DMS114 treated with DMSO at 0.1 percent for 48 hours (cell line): ENCODE measurements around the gene RCL1.
A peak's percentile ranks its signal among the peaks of the same experiment; 100 is the strongest.
"Not testable (repeated sequence)": the region's sequence is repeated elsewhere in the genome, so short reads cannot be mapped to it uniquely, and the experiment has no call there.

Experiments
- DNase-seq: peaks from one replicate; lab custom pipeline; 2025; ENCODE audit not compliant: unreplicated experiment; lab: John Stamatoyannopoulos, UW

RCL1 gene, protein sequence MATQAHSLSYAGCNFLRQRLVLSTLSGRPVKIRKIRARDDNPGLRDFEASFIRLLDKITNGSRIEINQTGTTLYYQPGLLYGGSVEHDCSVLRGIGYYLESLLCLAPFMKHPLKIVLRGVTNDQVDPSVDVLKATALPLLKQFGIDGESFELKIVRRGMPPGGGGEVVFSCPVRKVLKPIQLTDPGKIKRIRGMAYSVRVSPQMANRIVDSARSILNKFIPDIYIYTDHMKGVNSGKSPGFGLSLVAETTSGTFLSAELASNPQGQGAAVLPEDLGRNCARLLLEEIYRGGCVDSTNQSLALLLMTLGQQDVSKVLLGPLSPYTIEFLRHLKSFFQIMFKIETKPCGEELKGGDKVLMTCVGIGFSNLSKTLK

GRCh38 chr9:4792572-4793458, at the start of gene RCL1:
RCL1 (plus strand) TSS chr9:4792944; CDS start chr9:4793092, 148 bp downstream.
- peak; percentile 83 for DNase-seq

DNA sequence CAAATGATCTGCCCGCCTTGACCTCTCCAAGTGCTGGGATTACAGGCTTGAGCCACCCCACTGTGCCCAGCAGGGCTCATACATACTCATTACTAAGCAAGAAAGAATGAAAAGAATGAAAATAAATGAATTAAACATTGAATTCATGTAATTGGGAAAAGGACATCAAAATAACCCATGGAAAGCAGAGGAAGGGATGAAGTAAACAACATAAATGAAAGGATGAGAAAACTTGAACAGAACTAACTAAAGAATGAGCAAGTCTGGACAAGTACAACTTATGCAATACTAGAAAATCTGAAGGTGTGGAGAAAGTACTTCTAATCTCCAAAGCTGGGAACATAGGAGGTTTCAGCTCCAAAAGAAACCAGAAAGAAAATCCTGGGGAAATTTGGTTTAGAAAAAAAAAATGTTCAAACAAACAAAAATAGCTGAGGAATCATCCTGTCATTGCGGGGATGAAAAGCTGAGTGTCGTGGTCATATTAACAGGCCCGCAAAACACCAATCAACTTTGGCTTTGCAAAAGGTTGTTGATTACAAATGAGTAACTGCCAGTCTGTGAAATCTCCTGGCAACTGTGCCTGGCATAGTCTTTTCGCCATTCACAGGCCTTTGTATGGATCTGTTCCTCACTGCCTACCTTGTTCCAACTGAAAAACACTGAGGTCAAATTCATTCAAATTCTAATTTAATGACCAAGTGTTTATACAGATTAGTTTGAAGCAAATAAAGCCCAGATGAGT, 49.4 kb upstream of the RCL1 start:
- DNase-seq: no peak

- no peak for DNase-seq
Measured at GRCh38 chr9:4746278-4747030, 46.3 kb upstream of the RCL1 start.

- no peak for DNase-seq
Measured at GRCh38 chr9:4748612-4749011, 44.1 kb upstream of the RCL1 start.

DNA sequence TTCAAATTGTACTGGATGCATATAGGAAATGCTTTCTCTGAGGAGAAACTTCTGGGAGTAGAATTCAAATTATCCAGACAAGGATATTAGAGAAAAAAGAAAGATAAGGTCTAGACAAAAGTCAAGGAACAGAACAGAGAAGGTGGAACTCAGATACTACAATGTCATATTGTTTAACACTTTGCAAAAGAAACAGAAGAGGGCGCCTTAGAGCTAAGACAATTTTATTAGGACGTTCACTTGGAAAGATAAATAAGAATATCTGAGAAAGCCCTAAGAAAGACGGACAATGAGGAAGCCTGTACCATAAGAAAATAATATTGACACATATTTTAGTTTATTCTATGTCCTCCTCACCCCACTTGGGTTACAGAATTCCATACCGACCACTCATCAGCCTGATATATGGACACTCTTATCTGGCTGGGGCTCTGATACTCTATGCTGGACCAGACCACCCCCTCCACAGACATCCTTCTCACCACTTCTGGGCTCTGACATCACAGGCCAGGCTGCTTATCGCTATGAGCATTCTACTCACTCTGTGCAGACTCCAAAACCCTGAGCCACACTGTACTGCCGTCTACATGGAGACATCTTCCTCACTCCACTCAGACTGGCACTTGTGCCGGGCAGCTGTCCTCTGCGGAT, 42.6 kb upstream of the RCL1 start:
- DNase-seq: peak; percentile 2

DNA sequence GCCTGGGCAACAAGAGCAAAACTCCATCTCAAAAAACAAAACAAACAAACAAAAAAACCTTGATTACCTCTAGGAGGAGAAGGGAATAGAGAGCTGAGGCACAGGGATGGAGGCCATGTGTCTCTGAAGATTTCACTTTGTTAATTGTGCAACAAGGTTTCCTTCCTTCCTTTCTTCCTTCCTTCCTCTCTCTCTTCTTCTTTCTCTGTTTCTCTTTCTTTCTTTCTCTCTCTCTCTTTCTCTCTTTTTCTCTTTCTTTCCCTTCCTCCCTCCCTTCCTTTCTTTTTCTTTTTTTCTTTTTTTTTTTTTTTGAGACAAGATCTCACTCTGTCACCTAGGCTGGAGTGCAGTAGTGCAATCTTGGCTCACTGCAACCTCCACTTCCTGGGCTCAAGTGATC, 38.2 kb upstream of the RCL1 start:
- not testable (repeated sequence) for DNase-seq

- DNase-seq: no peak
Measured at GRCh38 chr9:4755026-4755609, 37.6 kb upstream of the RCL1 start.

- no peak for DNase-seq
Measured at GRCh38 chr9:4756420-4756819, 36.3 kb upstream of the RCL1 start.

DNA sequence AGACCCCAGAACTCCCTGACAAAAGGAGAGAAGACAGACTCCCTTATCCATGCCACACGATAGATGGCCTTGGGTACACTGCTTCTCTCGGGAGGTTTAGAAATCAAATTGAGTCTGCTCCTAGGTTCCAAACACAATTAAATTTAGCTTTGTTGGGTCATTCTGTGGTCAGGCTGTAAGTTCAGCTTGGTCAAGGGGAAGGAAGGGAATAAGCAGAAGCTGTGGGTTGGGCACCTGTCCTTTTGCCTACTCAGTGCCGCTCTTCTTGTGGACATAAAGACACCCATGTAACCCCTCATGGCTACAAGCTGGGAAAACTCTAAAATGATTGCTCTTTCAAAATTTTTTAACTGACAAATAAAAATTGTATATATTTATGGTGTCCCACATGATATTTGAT, 32.6 kb upstream of the RCL1 start:
- DNase-seq: no peak

DNA sequence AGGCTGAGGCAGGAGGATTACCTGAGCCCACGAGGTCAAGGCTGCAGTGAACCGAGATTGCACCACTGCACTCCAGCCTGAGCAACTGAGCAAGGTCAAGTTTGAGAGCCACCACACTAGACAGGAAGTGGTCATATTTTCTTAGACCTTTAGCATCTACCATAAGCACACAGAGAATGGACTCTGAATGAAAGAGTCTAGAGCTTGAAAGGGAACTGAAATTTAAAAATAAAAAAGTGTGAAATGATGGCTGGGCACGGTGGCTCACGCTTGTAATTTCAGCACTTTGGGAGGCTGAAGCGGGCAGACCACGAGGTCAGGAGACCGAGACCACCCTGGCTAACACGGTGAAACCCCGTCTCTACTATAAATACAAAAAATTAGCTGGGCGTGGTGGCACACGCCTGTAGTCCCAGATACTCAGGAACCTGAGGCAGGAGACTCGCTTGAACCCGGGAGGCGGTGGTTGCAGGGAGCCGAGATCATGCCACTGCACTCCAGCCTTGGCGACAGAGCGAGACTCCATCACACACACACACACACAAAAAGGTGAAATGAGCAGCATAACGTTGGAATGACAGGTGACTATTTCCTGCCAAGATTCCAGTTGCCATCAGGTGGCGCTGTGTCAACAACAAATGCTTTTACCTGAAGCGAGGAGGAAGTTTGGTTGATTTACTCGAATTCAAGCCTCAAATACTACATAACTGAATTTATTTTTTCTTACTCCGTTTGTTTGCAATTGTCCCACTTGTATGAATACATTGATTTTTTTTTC, 30.4 kb upstream of the RCL1 start:
- peak; percentile 28 for DNase-seq

DNA sequence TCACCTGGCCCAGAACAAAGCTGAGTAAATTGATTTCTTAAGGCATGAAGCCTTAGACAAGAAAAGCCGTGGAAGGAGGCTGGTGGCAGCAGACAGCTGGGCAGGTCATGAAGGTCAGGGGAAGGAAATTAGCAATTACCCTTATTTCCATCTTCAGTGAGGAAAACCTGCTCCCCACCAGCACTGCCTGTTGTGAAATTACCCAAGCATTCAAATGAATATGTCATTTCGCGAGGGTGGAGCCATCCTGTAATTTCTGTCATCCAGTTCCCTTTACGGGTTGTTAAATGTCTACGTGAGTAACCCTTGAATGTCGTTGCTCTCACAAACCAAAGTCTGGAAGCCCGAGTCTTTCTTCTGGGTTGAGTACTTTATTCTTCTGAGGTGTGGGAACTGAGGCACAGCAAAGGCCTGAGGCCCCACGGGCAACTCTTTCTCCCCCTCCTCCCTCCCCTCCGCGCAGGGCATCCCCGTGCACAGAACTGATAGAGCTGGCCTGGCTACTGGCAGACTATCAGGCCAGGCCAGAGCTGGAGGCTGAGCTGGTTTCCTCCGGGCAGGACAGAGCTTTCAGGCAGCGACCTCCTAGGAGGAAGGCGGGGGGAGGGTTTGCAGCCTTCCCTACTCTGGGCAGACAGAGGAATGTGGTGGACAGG, 29.7 kb upstream of the RCL1 start:
- no peak for DNase-seq

DNA sequence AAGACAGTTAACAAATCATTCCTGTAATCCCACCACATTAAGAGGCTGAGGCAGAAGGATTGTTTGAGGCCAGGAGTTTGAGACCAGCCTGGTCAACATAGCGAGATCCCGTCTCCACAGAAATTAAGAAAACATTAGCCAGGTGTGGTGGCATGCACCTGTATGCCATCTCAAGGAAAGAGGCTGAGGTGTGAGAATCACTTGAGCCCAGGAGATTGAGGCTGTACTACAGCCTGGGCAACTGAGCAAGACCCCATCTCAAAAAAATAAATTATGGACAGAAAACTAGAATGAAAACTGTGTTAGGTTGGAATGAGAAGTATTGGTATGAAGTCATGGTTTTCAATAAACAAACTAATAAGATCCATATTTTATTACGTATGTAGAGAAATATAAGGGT, 28.7 kb upstream of the RCL1 start:
- no peak for DNase-seq

DNA sequence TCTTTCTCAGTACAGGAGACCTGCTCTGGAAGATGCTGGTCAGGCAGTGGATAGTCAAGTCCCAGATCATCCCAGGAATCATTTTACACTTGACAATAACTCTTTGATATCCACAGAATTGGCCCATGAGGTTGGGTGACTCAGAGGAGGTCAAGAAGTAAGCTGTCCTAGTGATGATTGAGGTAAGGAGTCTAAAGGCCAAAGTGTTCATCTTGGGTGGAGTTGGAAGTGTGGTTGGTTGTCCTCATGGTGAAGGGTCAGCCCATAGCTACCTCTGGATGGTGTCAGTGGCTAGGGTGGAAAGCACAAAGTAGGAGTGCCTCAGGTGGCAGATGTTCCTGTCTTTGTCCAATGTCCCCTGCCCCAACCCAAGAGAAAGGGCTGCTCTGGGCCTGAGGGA, 24.1 kb upstream of the RCL1 start:
- DNase-seq: no peak

DNA sequence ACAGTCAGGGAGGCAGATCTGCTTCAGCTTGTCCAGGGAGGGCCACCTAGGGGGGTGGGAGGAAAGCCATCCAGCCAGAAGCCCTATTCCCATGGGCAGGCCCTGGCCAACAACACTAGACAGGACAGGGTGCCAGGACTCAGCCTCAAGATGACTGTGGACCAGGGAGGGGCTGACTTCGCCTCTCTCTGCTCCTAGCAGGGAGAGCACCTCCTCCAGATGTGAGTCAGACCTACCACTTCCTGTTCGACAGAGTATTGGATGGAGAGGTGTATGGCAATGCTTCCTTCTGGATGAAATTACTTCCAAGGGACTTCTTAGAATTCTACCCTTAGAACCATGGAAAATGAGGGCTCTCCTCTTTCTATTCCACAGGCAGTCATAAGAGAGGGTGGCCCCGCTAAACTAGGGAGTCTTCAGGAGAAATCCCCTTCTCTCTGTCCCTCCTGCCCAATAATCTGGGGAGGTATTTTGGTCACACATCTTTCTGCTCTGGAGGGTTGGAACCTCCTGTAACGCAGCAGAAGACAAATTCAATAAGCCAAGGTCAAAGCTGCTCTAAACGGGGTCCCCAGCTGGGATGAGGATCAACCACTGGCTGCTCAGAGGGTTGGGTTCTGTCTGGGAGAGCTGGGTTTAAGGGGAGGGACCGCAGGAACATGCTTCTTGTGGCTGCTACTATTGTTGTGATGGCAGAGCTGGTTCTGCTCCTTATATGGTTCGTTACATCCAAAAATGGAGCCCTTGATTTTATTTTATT, 23.2 kb upstream of the RCL1 start:
- DNase-seq: no peak

GRCh38 chr9:4771788-4772187, 21.0 kb upstream of the RCL1 start:
- no peak for DNase-seq

GRCh38 chr9:4774209-4774608, 18.5 kb upstream of the RCL1 start:
- DNase-seq: no peak

GRCh38 chr9:4774958-4775357, 17.8 kb upstream of the RCL1 start:
- DNase-seq: not testable (repeated sequence)

DNA sequence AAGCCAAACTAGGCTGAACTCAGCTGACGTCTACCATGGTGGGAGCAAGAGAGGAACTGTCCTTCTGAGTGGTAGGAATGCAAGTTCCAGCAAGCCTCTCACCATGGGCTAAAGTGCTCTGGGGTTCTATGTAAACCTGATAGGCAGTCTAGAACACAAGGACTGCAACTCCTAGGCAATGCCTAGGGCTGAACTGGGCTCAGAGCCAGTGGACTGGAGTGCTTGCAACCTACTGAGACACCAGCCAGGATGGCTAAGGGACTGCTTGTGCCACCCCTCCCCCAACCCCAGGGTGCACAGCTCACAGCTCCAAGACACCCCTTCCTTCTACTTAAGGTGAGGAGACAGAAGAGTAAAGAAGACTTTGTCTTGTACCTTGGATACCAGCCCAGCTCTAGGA, 12.1 kb upstream of the RCL1 start:
- no peak for DNase-seq
